Peyer's patch (tissue), 4 donors: ENCODE measurements around the gene USP36.

Experiments used
- CTCF ChIP-seq, 6 experiments: fragments of 450-650 bp in 4 of 6; fragments of 200-600 bp in 2 of 6; sonication (generic) in 1 of 6; IDR thresholded peaks; one replicate each; pipeline ENCODE4 v1.5.1; 2017 to 2019; ENCODE audit warnings: antibody characterized with exemption in 6 of 6, mild to moderate bottlenecking in 3 of 6, moderate library complexity in 1 of 6
- POLR2A ChIP-seq, 2 donors: fragments of 450-650 bp; IDR thresholded peaks; one replicate each; pipeline ENCODE4 v1.5.1; 2017; ENCODE audit warnings: antibody characterized with exemption in 2 of 2, mild to moderate bottlenecking in 2 of 2, moderate library complexity in 2 of 2

DNA sequence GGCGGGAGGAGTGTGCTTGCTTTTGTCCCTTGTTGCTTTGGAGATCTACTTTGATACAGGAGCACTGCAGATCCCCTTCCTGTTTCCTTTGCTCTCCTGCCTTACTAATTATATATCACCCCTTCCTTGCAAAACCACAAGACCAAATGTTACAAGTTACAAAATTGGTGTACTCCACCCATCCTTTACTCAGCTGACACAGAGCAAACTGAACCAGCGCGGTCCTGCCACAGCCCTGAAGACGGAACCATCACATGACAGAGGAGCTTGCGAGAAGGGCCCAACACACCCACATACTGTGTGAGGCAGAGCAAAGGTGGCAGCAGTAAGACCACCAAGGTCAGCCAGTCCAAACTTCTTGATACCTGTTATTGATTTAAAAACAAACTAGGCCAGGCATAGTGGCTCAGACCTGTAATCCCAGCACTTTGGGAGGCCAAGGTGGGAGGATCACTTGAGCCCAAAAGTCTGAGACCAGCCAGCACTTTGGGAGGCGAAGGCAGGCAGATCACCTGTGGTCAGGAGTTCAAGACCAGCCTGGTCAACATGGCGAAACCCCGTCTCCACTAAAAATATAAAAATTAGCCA, 91.8 kb downstream of the USP36 start:
- TF ChIP-seq CTCF (IDR thresholded peaks at IDR 0.05) (no peak), POLR2A (IDR thresholded peaks at IDR 0.05) (no peak)
